Vagina (tissue), 2 donors: Measurements from ENCODE around the gene PPM1E. TPM values are rescaled to one million over a fixed set of nuclear protein-coding genes. Genes with fewer than 3 reads are reported as not detected.

Experiments
- DNase-seq, 2 donors: peaks; one replicate each; pipeline ENCODE4 v3.0.0-alpha.2; 2017; ENCODE audit errors: extremely low spot score in 2 of 2
- H3K27ac ChIP-seq: fragments of 200-600 bp; sonication (generic); one replicate; pipeline ENCODE4 v1.5.1; 2019
- H3K27me3 ChIP-seq: fragments of 200-600 bp; sonication (generic); one replicate; pipeline ENCODE4 v1.5.1; 2019
- H3K36me3 ChIP-seq, 2 donors: fragments of 200-600 bp; sonication (generic); one replicate each; pipeline ENCODE4 v1.5.1; 2017 to 2019
- H3K4me1 ChIP-seq: fragments of 200-600 bp; sonication (generic); one replicate; pipeline ENCODE4 v1.5.1; 2019
- H3K4me3 ChIP-seq, 2 donors: fragments of 200-600 bp; sonication (generic); 1 replicate in 1 of 2; 2 replicates in 1 of 2; pipeline ENCODE4 v1.5.1; 2016 to 2019
- H3K9me3 ChIP-seq: fragments of 200-600 bp; sonication (generic); one replicate; pipeline ENCODE4 v1.5.1; 2019
- POLR2A ChIP-seq, 2 donors: fragments of 450-650 bp; IDR thresholded peaks; one replicate each; pipeline ENCODE4 v1.6.1; 2017; ENCODE audit warnings: antibody characterized with exemption in 2 of 2, mild to moderate bottlenecking in 2 of 2, moderate library complexity in 2 of 2
- POLR2AphosphoS5 ChIP-seq, 2 donors: sonication (generic); formaldehyde crosslinking; IDR thresholded peaks; one replicate each; pipeline ENCODE4 v1.9.0; 2017; ENCODE audit warnings: antibody characterized with exemption in 2 of 2, mild to moderate bottlenecking in 2 of 2, low read depth in 1 of 2; ENCODE audit not compliant: insufficient read depth in 1 of 2
- intact Hi-C: fragments of 100-400 bp; cut with DNase I; formaldehyde crosslinking; loops from one replicate; pipeline ENCODE4 v1.15.1; 2023
- total RNA-seq: library from RNA; depleted of rRNA; stranded (reverse); fragments of >200 nt; gene quantifications from one replicate; pipeline ENCODE4 v1.2.3, GENCODE V29; 2016
- TF ChIP-seq, protein P1 (sequence below), 3 experiments: fragments of 450-650 bp in 2 of 3; fragments of 200-600 bp in 1 of 3; sonication (generic) in 1 of 3; IDR thresholded peaks; one replicate each; pipeline ENCODE4 v1.5.1; 2017 to 2019; ENCODE audit warnings: antibody characterized with exemption in 3 of 3, mild to moderate bottlenecking in 2 of 3, moderate library complexity in 2 of 3

The PPM1E gene
- total RNA-seq, 1 donor from 2014 or later, result 0.25 TPM

DNA sequence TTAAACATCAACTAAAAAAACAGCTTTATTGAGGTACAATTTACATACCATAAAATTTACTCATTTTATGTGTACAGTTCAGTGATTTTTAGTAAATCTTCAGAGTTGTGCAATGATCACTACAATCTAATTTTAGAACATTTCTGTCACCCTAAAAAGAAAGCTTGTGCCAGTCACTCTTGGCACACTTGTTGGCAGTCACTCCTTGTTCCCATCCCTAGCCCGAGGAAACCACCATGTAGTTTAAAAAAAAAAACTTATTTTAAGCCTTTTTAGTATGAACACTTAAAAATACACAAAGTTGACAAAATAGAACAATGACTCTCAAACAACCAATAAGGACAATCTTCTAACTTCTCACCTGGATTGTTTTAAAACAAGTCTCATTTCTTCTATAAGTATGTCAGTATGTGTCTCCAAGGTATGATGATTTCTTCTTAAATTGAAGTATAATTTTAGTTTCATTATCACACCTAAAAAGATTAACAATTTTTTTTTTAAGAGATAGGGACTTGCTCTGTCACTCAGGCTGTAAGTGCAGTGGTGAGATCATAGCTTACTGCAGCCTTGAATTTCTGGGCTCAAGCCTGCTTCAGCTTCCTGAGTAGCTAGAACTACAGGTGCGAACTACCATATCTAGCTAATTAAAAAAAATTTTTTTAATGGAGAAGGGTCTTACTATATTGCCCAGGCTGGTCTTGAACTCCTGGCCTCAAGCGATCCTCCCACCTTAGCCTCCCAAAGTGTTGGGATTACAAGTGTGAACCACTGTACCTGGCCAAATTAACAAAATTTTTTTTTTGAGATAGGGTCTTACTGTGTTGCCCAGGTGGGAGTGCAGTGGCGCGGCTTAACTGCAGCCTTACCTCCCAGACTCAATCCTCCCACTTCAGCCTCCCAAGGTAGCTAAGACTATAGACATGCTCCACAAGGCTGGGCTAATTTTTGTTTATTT lies 53.2 kb downstream of the PPM1E start:
- no peaks in the 10 kb centered on the region for H3K9me3 ChIP-seq
- no peak for DNase-seq
- no peaks in the 10 kb centered on the region for H3K4me1 ChIP-seq
- intact Hi-C loops, result no loop called here
- no peak overlapping the region for H3K4me3 ChIP-seq
- H3K27me3 ChIP-seq, result no peaks in the 10 kb centered on the region
- TF ChIP-seq, protein P1, sequence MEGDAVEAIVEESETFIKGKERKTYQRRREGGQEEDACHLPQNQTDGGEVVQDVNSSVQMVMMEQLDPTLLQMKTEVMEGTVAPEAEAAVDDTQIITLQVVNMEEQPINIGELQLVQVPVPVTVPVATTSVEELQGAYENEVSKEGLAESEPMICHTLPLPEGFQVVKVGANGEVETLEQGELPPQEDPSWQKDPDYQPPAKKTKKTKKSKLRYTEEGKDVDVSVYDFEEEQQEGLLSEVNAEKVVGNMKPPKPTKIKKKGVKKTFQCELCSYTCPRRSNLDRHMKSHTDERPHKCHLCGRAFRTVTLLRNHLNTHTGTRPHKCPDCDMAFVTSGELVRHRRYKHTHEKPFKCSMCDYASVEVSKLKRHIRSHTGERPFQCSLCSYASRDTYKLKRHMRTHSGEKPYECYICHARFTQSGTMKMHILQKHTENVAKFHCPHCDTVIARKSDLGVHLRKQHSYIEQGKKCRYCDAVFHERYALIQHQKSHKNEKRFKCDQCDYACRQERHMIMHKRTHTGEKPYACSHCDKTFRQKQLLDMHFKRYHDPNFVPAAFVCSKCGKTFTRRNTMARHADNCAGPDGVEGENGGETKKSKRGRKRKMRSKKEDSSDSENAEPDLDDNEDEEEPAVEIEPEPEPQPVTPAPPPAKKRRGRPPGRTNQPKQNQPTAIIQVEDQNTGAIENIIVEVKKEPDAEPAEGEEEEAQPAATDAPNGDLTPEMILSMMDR (IDR thresholded peaks at IDR 0.05), result no peak
- TF ChIP-seq POLR2A (IDR thresholded peaks at IDR 0.05), result no peak
- TF ChIP-seq POLR2AphosphoS5 (IDR thresholded peaks at IDR 0.05; ENCODE audit: insufficient read depth in 1 of 2, low read depth in 1 of 2), result no peak
- H3K27ac ChIP-seq, result no peak overlapping the region
- no peaks in the 10 kb centered on the region for H3K36me3 ChIP-seq

- intact Hi-C loops, result no loop called here
- no peak for DNase-seq
- TF ChIP-seq POLR2A (IDR thresholded peaks at IDR 0.05) (no peak), POLR2AphosphoS5 (IDR thresholded peaks at IDR 0.05; ENCODE audit: insufficient read depth in 1 of 2, low read depth in 1 of 2) (no peak)
- TF ChIP-seq, protein P1 (IDR thresholded peaks at IDR 0.05), result no peak
- no peaks in the 10 kb centered on the region for H3K27me3 ChIP-seq
- no peak overlapping the region for H3K27ac ChIP-seq
- no peaks in the 10 kb centered on the region for H3K4me1 ChIP-seq
- H3K36me3 ChIP-seq, result no peaks in the 10 kb centered on the region
- no peaks in the 10 kb centered on the region for H3K9me3 ChIP-seq
- no peak overlapping the region for H3K4me3 ChIP-seq
Measured at GRCh38 chr17:58809564-58809936, 53.9 kb downstream of the PPM1E start.

DNA sequence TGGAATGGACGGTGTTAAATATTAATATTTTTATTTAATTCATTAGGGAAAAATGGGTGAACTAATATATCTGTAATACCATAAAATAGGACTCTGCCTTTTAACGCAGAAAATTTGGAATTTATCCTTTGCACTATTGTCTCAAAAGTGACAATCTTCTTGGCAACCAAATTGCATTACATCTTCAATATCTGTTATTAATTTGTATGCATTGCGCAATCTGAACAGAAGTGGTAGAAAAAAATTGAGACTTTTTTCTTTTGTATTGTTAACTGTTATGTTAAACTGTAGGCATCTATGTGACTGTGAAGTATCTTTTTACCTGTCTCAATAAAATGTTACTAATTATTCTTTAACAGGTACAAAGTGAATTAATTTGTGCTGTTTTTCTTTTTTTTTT lies 55.6 kb downstream of the PPM1E start:
- H3K27me3 ChIP-seq, result no peaks in the 10 kb centered on the region
- no peaks in the 10 kb centered on the region for H3K4me1 ChIP-seq
- intact Hi-C loops, result no loop called here
- H3K27ac ChIP-seq, result no peak overlapping the region
- no peaks in the 10 kb centered on the region for H3K9me3 ChIP-seq
- no peak overlapping the region for H3K4me3 ChIP-seq
- DNase-seq, result no peak
- H3K36me3 ChIP-seq, result no peaks in the 10 kb centered on the region
- TF ChIP-seq, protein P1 (IDR thresholded peaks at IDR 0.05), result no peak
- TF ChIP-seq POLR2AphosphoS5 (IDR thresholded peaks at IDR 0.05; ENCODE audit: insufficient read depth in 1 of 2, low read depth in 1 of 2), result no peak
- TF ChIP-seq POLR2A (IDR thresholded peaks at IDR 0.05), result no peak

DNA sequence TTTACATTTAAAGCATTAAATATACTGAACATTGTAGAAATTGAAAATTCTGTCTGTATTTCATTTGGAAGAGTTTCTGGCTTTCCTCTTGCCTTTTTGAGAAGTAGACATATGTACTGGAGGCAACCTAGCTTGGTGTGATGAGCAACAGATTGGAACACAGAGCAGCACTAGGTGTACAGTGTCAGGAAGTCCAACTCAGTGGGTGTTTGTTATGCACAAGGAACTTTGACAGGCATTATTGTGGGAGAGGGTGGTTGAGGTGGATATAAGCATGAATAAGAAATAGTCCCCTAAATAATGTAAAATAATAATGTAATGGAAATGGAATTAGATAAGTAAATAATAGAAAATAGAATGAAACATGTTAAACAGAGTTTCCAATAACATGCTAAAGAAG lies 58.1 kb downstream of the PPM1E start:
- TF ChIP-seq, protein P1 (IDR thresholded peaks at IDR 0.05), result no peak
- TF ChIP-seq POLR2A (IDR thresholded peaks at IDR 0.05) (no peak), POLR2AphosphoS5 (IDR thresholded peaks at IDR 0.05; ENCODE audit: insufficient read depth in 1 of 2, low read depth in 1 of 2) (no peak)
- Histone ChIP-seq H3K27me3 (no peaks in the 10 kb centered on the region), H3K4me3 (no peak overlapping the region), H3K4me1 (no peaks in the 10 kb centered on the region), H3K27ac (no peak overlapping the region), H3K36me3 (no peaks in the 10 kb centered on the region), H3K9me3 (no peaks in the 10 kb centered on the region)
- DNase-seq, result no peak
- intact Hi-C loops, result no loop called here

DNA sequence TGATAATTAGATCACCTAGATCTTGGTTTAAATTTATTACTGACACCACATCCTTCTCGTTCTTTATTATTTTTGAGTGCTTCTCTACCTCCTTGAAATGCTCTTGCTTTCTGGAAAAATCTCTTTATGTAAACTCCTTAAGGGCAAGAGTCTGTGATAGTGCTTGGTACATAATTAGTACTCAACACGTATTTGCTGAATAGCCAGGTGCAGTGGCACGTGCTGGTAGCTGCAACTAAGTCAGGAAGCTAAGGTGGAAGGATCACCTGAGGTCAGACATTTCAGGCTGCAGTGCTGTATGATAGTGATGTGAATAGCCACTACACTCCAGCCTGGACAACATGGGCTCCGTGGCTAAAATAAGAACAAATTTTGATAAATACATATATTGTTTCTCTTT lies 63.0 kb downstream of the PPM1E start:
- no peak for DNase-seq
- intact Hi-C loops, result no loop called here
- Histone ChIP-seq H3K27me3 (no peaks in the 10 kb centered on the region), H3K9me3 (no peaks in the 10 kb centered on the region), H3K27ac (no peak overlapping the region), H3K4me1 (no peaks in the 10 kb centered on the region), H3K36me3 (no peaks in the 10 kb centered on the region), H3K4me3 (no peak overlapping the region)
- TF ChIP-seq POLR2A (IDR thresholded peaks at IDR 0.05), result no peak
- TF ChIP-seq, protein P1 (IDR thresholded peaks at IDR 0.05), result no peak
- no peak for TF ChIP-seq POLR2AphosphoS5 (IDR thresholded peaks at IDR 0.05; ENCODE audit: insufficient read depth in 1 of 2, low read depth in 1 of 2)
